HepG2 (cell line): Measurements from ENCODE around the gene NFATC2. TPM values are rescaled to one million over a fixed set of nuclear protein-coding genes. Genes with fewer than 3 reads are reported as not detected.

Experiments
- ATM ChIP-seq: fragments of 450-650 bp; IDR thresholded peaks from 2 replicates; pipeline ENCODE4 v1.7.1; 2017; ENCODE audit warnings: mild to moderate bottlenecking, borderline replicate concordance
- GZF1 ChIP-seq: sonication (generic); formaldehyde crosslinking; IDR thresholded peaks from 2 replicates; pipeline ENCODE4 v1.5.1; 2020; ENCODE audit warnings: mild to moderate bottlenecking, missing genetic modification reagents
- KDM4B ChIP-seq: sonication (generic); formaldehyde crosslinking; IDR thresholded peaks from 2 replicates; pipeline ENCODE4 v1.4.0; 2020; ENCODE audit warnings: missing genetic modification reagents
- SUZ12 ChIP-seq: fragments of 150-350 bp; IDR thresholded peaks from 2 replicates; pipeline ENCODE4 v1.6.1; 2014; ENCODE audit warnings: low read depth, low read length
- U2AF1 ChIP-seq: fragments of 200-400 bp; formaldehyde crosslinking; optimal IDR thresholded peaks from 2 replicates; pipeline ENCODE3; 2017; ENCODE audit warnings: mild to moderate bottlenecking, low read depth, low read length
- ZNF460 ChIP-seq: sonication (generic); formaldehyde crosslinking; IDR thresholded peaks from 2 replicates; pipeline ENCODE4 v1.5.1; 2020; ENCODE audit warnings: missing genetic modification reagents, mild to moderate bottlenecking, borderline replicate concordance
- ZNF781 ChIP-seq: sonication (generic); formaldehyde crosslinking; IDR thresholded peaks from 2 replicates; pipeline ENCODE4 v1.5.1; 2020; ENCODE audit warnings: borderline replicate concordance, mild to moderate bottlenecking, missing genetic modification reagents; ENCODE audit errors: not compliant biosample characterization
- polyA plus RNA-seq, 8 experiments: library from polyadenylated mRNA; depleted of rRNA in 3 of 8; stranded (reverse) in 7 of 8; unstranded in 1 of 8; fragments of >200 nt; fragmentation: Illumina TruSeq in 4 of 8; extraction: Trizol in 4 of 8; gene quantifications; 2 replicates each; pipeline versions ENCODE4 v1.2.1 to v1.2.3, GENCODE V29; 2011 to 2016; ENCODE audit warnings: low read depth in 4 of 8, missing spikeins in 1 of 8, mixed read lengths in 1 of 8; ENCODE audit not compliant: insufficient read depth in 1 of 8
- total RNA-seq, 5 experiments: library from RNA; depleted of rRNA; stranded (reverse); fragments of >200 nt; fragmentation: Illumina TruSeq; extraction: Trizol; gene quantifications; 2 replicates each; pipeline ENCODE4 v1.2.3, GENCODE V29; 2016; ENCODE audit warnings: low read depth in 1 of 5
- TF ChIP-seq, protein P1 (sequence below): sonication (generic); formaldehyde crosslinking; IDR thresholded peaks from 2 replicates; pipeline ENCODE4 v1.5.1; 2020; ENCODE audit warnings: mild to moderate bottlenecking, missing genetic modification reagents, moderate library complexity
- TF ChIP-seq, protein P2 (sequence below), 2 experiments: fragments of 450-650 bp in 1 of 2; sonication (generic) in 1 of 2; formaldehyde crosslinking in 1 of 2; IDR thresholded peaks; 2 replicates each; pipeline versions ENCODE4 v1.6.1 to v1.8.0; 2016 to 2022; ENCODE audit warnings: antibody characterized with exemption in 1 of 2, mild to moderate bottlenecking in 1 of 2, missing genetic modification reagents in 1 of 2
- TF ChIP-seq, protein P3 (sequence below), 2 experiments: sonication (generic) in 1 of 2; formaldehyde crosslinking in 1 of 2; IDR thresholded peaks; 2 replicates each; pipeline versions ENCODE4 v1.5.1 to v1.6.1; 2011 to 2020; ENCODE audit warnings: borderline replicate concordance in 1 of 2, low read depth in 1 of 2, low read length in 1 of 2, mild to moderate bottlenecking in 1 of 2, missing genetic modification reagents in 1 of 2, moderate library complexity in 1 of 2
- TF ChIP-seq, protein P4 (sequence below): sonication (generic); formaldehyde crosslinking; IDR thresholded peaks from 2 replicates; pipeline ENCODE4 v1.4.0; 2020; ENCODE audit warnings: missing genetic modification reagents, borderline replicate concordance

Gene NFATC2
- total and polyA plus RNA-seq, 2 of the 13 experiments (the other 11 are each of a cell fraction or from before 2014, with no cell fraction given): 1.9 to 3.3 TPM

DNA sequence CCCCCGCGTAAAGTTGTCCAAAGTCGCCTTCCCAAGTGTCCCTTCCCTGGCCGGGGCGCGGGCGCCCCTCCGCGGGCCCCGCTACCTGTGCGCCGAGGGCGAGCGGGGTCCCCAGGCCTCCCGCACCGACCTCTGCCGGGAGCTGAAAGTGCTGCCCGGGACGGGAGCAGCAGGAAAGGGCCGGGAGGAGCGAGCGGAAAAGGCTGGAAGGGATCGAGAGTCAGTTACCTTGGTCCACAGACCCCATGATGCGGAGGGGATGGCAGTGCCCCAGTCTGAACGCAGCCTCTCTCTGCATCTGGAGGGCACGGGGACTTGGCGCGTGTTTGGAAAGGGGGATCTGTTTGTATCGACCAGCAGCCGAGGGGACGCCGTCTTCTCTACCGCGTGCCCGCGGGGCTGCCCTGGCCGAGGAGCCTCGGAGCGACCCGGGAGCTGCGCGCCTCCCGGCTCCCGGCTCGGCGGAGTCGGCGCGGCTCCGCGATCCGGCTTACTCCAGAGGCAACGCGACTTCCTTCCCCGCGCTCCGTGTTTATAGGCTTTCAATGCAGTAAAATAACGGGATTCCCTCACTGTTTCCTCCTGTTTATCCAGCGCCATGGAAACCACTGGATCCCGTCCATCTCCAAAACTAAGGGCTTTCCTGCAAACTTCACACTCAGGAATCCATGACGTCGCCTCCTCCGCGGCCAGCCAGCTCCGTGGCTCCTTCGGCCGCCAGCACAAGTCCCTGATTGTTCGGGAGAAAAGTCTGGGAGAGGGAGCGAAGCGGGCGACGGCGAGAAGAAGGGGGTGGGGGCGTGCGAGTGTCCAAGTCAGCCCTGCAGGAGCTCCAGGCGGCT lies 20.0 kb upstream of the NFATC2 start (continued):
- TF ChIP-seq, protein P1, sequence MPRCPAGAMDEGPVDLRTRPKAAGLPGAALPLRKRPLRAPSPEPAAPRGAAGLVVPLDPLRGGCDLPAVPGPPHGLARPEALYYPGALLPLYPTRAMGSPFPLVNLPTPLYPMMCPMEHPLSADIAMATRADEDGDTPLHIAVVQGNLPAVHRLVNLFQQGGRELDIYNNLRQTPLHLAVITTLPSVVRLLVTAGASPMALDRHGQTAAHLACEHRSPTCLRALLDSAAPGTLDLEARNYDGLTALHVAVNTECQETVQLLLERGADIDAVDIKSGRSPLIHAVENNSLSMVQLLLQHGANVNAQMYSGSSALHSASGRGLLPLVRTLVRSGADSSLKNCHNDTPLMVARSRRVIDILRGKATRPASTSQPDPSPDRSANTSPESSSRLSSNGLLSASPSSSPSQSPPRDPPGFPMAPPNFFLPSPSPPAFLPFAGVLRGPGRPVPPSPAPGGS (CRISPR knock-in tag): no peak; the same call in 1 of the 2 replicates
- no peak for TF ChIP-seq ZNF781
- no peak for TF ChIP-seq ZNF460 (CRISPR knock-in tag)
- TF ChIP-seq, protein P2, sequence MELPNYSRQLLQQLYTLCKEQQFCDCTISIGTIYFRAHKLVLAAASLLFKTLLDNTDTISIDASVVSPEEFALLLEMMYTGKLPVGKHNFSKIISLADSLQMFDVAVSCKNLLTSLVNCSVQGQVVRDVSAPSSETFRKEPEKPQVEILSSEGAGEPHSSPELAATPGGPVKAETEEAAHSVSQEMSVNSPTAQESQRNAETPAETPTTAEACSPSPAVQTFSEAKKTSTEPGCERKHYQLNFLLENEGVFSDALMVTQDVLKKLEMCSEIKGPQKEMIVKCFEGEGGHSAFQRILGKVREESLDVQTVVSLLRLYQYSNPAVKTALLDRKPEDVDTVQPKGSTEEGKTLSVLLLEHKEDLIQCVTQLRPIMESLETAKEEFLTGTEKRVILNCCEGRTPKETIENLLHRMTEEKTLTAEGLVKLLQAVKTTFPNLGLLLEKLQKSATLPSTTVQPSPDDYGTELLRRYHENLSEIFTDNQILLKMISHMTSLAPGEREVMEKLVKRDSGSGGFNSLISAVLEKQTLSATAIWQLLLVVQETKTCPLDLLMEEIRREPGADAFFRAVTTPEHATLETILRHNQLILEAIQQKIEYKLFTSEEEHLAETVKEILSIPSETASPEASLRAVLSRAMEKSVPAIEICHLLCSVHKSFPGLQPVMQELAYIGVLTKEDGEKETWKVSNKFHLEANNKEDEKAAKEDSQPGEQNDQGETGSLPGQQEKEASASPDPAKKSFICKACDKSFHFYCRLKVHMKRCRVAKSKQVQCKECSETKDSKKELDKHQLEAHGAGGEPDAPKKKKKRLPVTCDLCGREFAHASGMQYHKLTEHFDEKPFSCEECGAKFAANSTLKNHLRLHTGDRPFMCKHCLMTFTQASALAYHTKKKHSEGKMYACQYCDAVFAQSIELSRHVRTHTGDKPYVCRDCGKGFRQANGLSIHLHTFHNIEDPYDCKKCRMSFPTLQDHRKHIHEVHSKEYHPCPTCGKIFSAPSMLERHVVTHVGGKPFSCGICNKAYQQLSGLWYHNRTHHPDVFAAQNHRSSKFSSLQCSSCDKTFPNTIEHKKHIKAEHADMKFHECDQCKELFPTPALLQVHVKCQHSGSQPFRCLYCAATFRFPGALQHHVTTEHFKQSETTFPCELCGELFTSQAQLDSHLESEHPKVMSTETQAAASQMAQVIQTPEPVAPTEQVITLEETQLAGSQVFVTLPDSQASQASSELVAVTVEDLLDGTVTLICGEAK (IDR thresholded peaks at IDR 0.05): no peak
- TF ChIP-seq, protein P2 (CRISPR knock-in tag; IDR thresholded peaks at IDR 0.05): no peak
- no peak for TF ChIP-seq KDM4B (CRISPR knock-in tag)
- TF ChIP-seq, protein P3, sequence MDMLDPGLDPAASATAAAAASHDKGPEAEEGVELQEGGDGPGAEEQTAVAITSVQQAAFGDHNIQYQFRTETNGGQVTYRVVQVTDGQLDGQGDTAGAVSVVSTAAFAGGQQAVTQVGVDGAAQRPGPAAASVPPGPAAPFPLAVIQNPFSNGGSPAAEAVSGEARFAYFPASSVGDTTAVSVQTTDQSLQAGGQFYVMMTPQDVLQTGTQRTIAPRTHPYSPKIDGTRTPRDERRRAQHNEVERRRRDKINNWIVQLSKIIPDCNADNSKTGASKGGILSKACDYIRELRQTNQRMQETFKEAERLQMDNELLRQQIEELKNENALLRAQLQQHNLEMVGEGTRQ (IDR thresholded peaks at IDR 0.05; ENCODE audit: low read depth, low read length): no peak
- TF ChIP-seq, protein P3 (CRISPR knock-in tag; IDR thresholded peaks at IDR 0.05; ENCODE audit: borderline replicate concordance): no peak
- no peak for TF ChIP-seq GZF1 (CRISPR knock-in tag)
- no peak for TF ChIP-seq ATM
- TF ChIP-seq U2AF1: peak; percentile 36
- TF ChIP-seq SUZ12: no peak
- TF ChIP-seq, protein P4, sequence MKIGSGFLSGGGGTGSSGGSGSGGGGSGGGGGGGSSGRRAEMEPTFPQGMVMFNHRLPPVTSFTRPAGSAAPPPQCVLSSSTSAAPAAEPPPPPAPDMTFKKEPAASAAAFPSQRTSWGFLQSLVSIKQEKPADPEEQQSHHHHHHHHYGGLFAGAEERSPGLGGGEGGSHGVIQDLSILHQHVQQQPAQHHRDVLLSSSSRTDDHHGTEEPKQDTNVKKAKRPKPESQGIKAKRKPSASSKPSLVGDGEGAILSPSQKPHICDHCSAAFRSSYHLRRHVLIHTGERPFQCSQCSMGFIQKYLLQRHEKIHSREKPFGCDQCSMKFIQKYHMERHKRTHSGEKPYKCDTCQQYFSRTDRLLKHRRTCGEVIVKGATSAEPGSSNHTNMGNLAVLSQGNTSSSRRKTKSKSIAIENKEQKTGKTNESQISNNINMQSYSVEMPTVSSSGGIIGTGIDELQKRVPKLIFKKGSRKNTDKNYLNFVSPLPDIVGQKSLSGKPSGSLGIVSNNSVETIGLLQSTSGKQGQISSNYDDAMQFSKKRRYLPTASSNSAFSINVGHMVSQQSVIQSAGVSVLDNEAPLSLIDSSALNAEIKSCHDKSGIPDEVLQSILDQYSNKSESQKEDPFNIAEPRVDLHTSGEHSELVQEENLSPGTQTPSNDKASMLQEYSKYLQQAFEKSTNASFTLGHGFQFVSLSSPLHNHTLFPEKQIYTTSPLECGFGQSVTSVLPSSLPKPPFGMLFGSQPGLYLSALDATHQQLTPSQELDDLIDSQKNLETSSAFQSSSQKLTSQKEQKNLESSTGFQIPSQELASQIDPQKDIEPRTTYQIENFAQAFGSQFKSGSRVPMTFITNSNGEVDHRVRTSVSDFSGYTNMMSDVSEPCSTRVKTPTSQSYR (CRISPR knock-in tag): no peak
